Calu3 (cell line): ENCODE data around the gene IGSF3. TPM values are rescaled to one million over a fixed set of nuclear protein-coding genes. Genes with fewer than 3 reads are reported as not detected.
"Not testable (repeated sequence)": the region's sequence is repeated elsewhere in the genome, so short reads cannot be mapped to it uniquely, and the experiment has no call there.

Experiments
- BruUV-seq: library from RNA; stranded (reverse); fragments of 400-500 nt; replicated peaks from 2 replicates; lab custom pipeline; 2021; lab: Mats Ljungman, UMichigan
- CTCF ChIA-PET: fragments of 300-600 bp; sonication (Branson Sonifier 250); formaldehyde crosslinking; loops from one replicate; lab custom pipeline; 2022; ENCODE audit warnings: antibody characterized with exemption; lab: Charles Lee
- DNase-seq: peaks from one replicate; pipeline ENCODE4 v3.0.0; 2022
- H3K27ac Mint-ChIP-seq: one replicate; pipeline ENCODE4 v1.8.0; 2022; ENCODE audit warnings: mixed read lengths; ENCODE audit not compliant: unreplicated experiment
- H3K27me3 Mint-ChIP-seq: one replicate; pipeline ENCODE4 v1.8.0; 2022; ENCODE audit warnings: mixed read lengths; ENCODE audit not compliant: unreplicated experiment
- H3K36me3 Mint-ChIP-seq: one replicate; pipeline ENCODE4 v1.8.0; 2022; ENCODE audit warnings: mild to moderate bottlenecking, moderate library complexity, mixed read lengths; ENCODE audit not compliant: insufficient read depth, unreplicated experiment
- H3K4me1 Mint-ChIP-seq: one replicate; pipeline ENCODE4 v1.8.0; 2022; ENCODE audit warnings: mild to moderate bottlenecking, low read depth, mixed read lengths; ENCODE audit not compliant: unreplicated experiment
- H3K4me3 Mint-ChIP-seq: one replicate; pipeline ENCODE4 v1.8.0; 2022; ENCODE audit warnings: mild to moderate bottlenecking, low read depth, moderate library complexity, mixed read lengths; ENCODE audit not compliant: unreplicated experiment
- H3K9me3 Mint-ChIP-seq: one replicate; pipeline ENCODE4 v1.8.0; 2022; ENCODE audit warnings: low read depth, mixed read lengths; ENCODE audit not compliant: unreplicated experiment
- CTCF ChIP-seq: fragments of 200-600 bp; IDR thresholded peaks from one replicate; pipeline ENCODE4 v1.8.0; 2022; ENCODE audit warnings: antibody characterized with exemption; ENCODE audit not compliant: unreplicated experiment
- intact Hi-C: fragments of 100-400 bp; cut with micrococcal nuclease; formaldehyde crosslinking; loops from one replicate; pipeline ENCODE4 v1.10.0; 2022; ENCODE audit not compliant: unreplicated experiment
- total RNA-seq: library from RNA; stranded (reverse); gene quantifications from 2 replicates; pipeline ENCODE4 v1.2.3, GENCODE V29; 2022

Gene IGSF3
- total RNA-seq, 1 experiment from 2014 or later: 15.3 TPM

- H3K4me3 Mint-ChIP-seq, H3K27me3 Mint-ChIP-seq, intact Hi-C loops, H3K36me3 Mint-ChIP-seq, H3K9me3 Mint-ChIP-seq, H3K27ac Mint-ChIP-seq, BruUV-seq, DNase-seq: not testable (repeated sequence)
- CTCF ChIA-PET: interaction anchor here (0.7 kb wide), 1 partner anchor 257 kb away, joined by 6 read pairs; no protein-coding TSS in a partner anchor
- H3K4me1 Mint-ChIP-seq: peaks cover 16% of the 10 kb centered on the region
Observed at GRCh38 chr1:116590359-116591005, 77.1 kb downstream of the IGSF3 start.

- Mint-ChIP-seq H3K27ac (peak overlapping the region; percentile 3), H3K4me1 (peaks cover 13% of the 10 kb centered on the region)
- H3K4me3 Mint-ChIP-seq, H3K9me3 Mint-ChIP-seq, H3K27me3 Mint-ChIP-seq, intact Hi-C loops, H3K36me3 Mint-ChIP-seq, BruUV-seq: not testable (repeated sequence)
- peak; percentile 39 for DNase-seq
- CTCF ChIA-PET: interaction anchor here (0.6 kb wide), 1 partner anchor 90 kb away, joined by 4 read pairs; no protein-coding TSS in a partner anchor
Observed at GRCh38 chr1:116589101-116589735, 78.3 kb downstream of the IGSF3 start.

- Mint-ChIP-seq H3K27ac (no peak overlapping the region), H3K4me3 (no peak overlapping the region), H3K9me3 (no peaks in the 10 kb centered on the region), H3K27me3 (no peaks in the 10 kb centered on the region), H3K36me3 (no peaks in the 10 kb centered on the region), H3K4me1 (peaks cover 13% of the 10 kb centered on the region)
- BruUV-seq: no TSS peak
- no peak for DNase-seq
- no peak for TF ChIP-seq CTCF
- CTCF ChIA-PET: no interaction called here
- intact Hi-C loops: no loop called here
Observed at GRCh38 chr1:116587501-116588227, 79.9 kb downstream of the IGSF3 start.

- H3K9me3 Mint-ChIP-seq: no peaks in the 10 kb centered on the region
- BruUV-seq: no TSS peak
- H3K4me3 Mint-ChIP-seq: no peak overlapping the region
- CTCF ChIA-PET: interaction anchor here (0.6 kb wide), 1 partner anchor 447 kb away, joined by 4 read pairs; no protein-coding TSS in a partner anchor
- no peak for TF ChIP-seq CTCF
- intact Hi-C loops: no loop called here
- H3K27me3 Mint-ChIP-seq: no peaks in the 10 kb centered on the region
- H3K4me1 Mint-ChIP-seq: peaks cover 13% of the 10 kb centered on the region
- no peaks in the 10 kb centered on the region for H3K36me3 Mint-ChIP-seq
- no peak overlapping the region for H3K27ac Mint-ChIP-seq
- no peak for DNase-seq
Observed at GRCh38 chr1:116586741-116587143, 80.8 kb downstream of the IGSF3 start.

- no TSS peak for BruUV-seq
- DNase-seq: no peak
- no peak overlapping the region for H3K4me3 Mint-ChIP-seq
- TF ChIP-seq CTCF: no peak
- no peak overlapping the region for H3K27ac Mint-ChIP-seq
- CTCF ChIA-PET: no interaction called here
- intact Hi-C loops: no loop called here
- H3K27me3 Mint-ChIP-seq: no peaks in the 10 kb centered on the region
- H3K4me1 Mint-ChIP-seq: peaks cover 13% of the 10 kb centered on the region
- H3K36me3 Mint-ChIP-seq: no peaks in the 10 kb centered on the region
- no peaks in the 10 kb centered on the region for H3K9me3 Mint-ChIP-seq
Observed at GRCh38 chr1:116585886-116586285, 81.6 kb downstream of the IGSF3 start.
